ENCODE results near the gene HCFC1.

DNA sequence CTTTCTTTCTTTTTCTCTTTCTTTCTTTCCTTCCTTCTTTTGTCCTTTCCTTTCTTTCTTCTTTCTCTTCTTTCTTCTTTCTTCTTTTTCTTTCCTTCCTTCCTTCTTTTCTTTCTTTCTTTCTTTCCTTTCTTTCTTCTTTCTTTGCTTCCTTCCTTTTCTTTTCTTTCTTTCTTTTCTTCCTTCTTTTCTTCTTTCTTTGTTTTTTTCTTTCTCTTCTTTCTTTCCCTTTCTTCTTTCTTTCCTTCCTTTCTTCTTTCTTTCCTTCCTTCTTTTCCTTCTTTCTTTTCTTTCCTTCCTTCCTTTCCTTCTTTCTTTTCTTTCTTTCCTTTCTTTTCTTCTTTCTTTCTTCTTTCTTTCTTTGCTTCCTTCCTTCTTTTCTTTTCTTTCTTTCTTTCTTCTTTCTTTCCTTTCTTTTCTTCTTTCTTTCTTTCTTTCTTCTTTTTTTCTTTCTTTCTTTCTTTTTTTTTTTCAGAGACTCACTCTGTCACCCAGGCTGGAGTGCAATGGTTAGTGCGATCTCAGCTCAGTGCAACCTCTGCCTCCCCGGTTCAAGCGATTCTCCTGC, 19.5 kb upstream of the HCFC1 start:
- TF ChIP-seq ETS2 (tag; IDR thresholded peaks at IDR 0.05; ENCODE audit: borderline replicate concordance, poor library complexity, severe bottlenecking) (no peak), FOXP1 (CRISPR knock-in tag; IDR thresholded peaks at IDR 0.05) (no peak), MAX (CRISPR knock-in tag; IDR thresholded peaks at IDR 0.05) (no peak), POLR2A (conservative IDR thresholded peaks at IDR 0.05) (no peak)
